ENCODE results near the gene SERGEF.

Gene SERGEF

GRCh38 chr11:17750013-17750800, 262.6 kb downstream of the SERGEF start:
- Histone ChIP-seq H3K9ac (ENCODE audit: low read length) (no peak overlapping the region), H3F3A (ENCODE audit: insufficient read depth) (no peaks in the 10 kb centered on the region), H3K9me3 (ENCODE audit: insufficient read depth, low read length) (no peaks in the 10 kb centered on the region), H2AFZ (ENCODE audit: low read depth, low read length, severe bottlenecking) (no peak overlapping the region), H3K9me2 (replicated peaks; ENCODE audit: insufficient read depth, low read length) (no peaks in the 10 kb centered on the region), H3K4me3 (ENCODE audit: insufficient read depth, low read length, poor library complexity, severe bottlenecking) (no peak overlapping the region), H3K27me3 (ENCODE audit: low read length) (no peaks in the 10 kb centered on the region), H3K36me3 (ENCODE audit: low read length) (no peaks in the 10 kb centered on the region), H3K27ac (ENCODE audit: low read depth, low read length) (no peak overlapping the region), H3K4me2 (ENCODE audit: low read depth, low read length, poor library complexity, severe bottlenecking) (no peak overlapping the region), H3K79me2 (ENCODE audit: insufficient read depth, low read length) (no peaks in the 10 kb centered on the region), H4K20me1 (ENCODE audit: low read depth, low read length) (no peaks in the 10 kb centered on the region)
- TF ChIP-seq, protein P1, sequence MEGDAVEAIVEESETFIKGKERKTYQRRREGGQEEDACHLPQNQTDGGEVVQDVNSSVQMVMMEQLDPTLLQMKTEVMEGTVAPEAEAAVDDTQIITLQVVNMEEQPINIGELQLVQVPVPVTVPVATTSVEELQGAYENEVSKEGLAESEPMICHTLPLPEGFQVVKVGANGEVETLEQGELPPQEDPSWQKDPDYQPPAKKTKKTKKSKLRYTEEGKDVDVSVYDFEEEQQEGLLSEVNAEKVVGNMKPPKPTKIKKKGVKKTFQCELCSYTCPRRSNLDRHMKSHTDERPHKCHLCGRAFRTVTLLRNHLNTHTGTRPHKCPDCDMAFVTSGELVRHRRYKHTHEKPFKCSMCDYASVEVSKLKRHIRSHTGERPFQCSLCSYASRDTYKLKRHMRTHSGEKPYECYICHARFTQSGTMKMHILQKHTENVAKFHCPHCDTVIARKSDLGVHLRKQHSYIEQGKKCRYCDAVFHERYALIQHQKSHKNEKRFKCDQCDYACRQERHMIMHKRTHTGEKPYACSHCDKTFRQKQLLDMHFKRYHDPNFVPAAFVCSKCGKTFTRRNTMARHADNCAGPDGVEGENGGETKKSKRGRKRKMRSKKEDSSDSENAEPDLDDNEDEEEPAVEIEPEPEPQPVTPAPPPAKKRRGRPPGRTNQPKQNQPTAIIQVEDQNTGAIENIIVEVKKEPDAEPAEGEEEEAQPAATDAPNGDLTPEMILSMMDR (IDR thresholded peaks at IDR 0.05; ENCODE audit: insufficient read depth, low read length, poor library complexity, severe bottlenecking): no peak
- no peak for TF ChIP-seq EZH2phosphoT487 (conservative IDR thresholded peaks at IDR 0.05; ENCODE audit: low read length)

DNA sequence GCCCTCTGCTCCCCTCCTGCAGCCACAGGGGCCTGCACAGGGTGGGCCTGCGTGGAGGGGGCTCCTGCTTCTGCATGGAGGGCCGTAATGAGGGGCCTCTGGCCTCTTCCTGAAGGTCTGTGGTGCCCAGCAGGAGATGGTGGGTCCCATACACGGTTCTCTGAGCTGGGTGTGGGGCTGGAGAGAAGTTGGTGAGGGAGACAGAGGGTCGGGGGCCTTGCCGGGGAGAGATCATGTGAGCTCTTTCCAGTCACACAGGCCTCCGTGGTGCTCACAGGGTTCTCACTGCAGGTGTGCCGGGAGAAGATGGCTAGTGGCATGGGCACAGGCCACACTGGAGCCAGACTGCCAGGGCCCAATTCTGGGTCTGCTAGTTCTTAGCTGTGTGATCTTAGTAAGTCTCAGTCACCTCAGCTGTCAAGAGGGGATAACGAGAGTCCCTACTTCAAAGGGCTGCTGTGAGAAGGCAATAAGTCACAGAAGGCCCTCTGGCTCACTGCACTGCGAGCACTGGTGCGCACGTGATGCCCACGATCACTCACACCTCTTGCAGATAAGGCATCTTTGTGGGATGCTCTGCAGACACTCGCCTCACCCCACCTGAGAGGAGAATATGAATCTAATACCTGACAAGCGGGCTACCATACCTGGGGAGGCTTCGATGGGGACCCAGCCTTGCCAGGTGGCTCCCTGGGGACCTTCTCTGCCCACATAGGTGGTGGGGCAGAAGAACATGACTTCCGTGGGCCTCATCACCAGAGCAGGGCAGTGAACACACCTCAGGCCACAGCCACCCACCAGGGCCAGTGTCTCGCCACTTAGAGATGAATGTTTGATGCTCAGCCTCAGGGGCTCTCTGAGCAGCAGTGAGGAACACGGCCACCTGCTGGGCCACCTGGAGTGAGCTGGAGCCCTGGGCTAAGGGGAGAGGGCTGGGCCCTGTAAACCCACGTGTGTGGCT, 263.8 kb downstream of the SERGEF start:
- no peaks in the 10 kb centered on the region for H4K20me1 ChIP-seq (ENCODE audit: low read depth, low read length)
- no peak overlapping the region for H3K4me2 ChIP-seq (ENCODE audit: low read depth, low read length, poor library complexity, severe bottlenecking)
- no peaks in the 10 kb centered on the region for H3K9me3 ChIP-seq (ENCODE audit: insufficient read depth, low read length)
- no peak overlapping the region for H2AFZ ChIP-seq (ENCODE audit: low read depth, low read length, severe bottlenecking)
- H3F3A ChIP-seq (ENCODE audit: insufficient read depth): no peaks in the 10 kb centered on the region
- no peak for TF ChIP-seq EZH2phosphoT487 (conservative IDR thresholded peaks at IDR 0.05; ENCODE audit: low read length)
- TF ChIP-seq, protein P1 (IDR thresholded peaks at IDR 0.05; ENCODE audit: insufficient read depth, low read length, poor library complexity, severe bottlenecking): no peak
- H3K4me3 ChIP-seq (ENCODE audit: insufficient read depth, low read length, poor library complexity, severe bottlenecking): no peak overlapping the region
- H3K27me3 ChIP-seq (ENCODE audit: low read length): no peaks in the 10 kb centered on the region
- H3K9ac ChIP-seq (ENCODE audit: low read length): no peak overlapping the region
- no peaks in the 10 kb centered on the region for H3K9me2 ChIP-seq (replicated peaks; ENCODE audit: insufficient read depth, low read length)
- H3K79me2 ChIP-seq (ENCODE audit: insufficient read depth, low read length): no peaks in the 10 kb centered on the region
- H3K36me3 ChIP-seq (ENCODE audit: low read length): no peaks in the 10 kb centered on the region
- no peak overlapping the region for H3K27ac ChIP-seq (ENCODE audit: low read depth, low read length)

GRCh38 chr11:17748044-17748443, 264.8 kb downstream of the SERGEF start:
- Histone ChIP-seq H4K20me1 (ENCODE audit: low read depth, low read length) (no peaks in the 10 kb centered on the region), H3K9me3 (ENCODE audit: insufficient read depth, low read length) (no peaks in the 10 kb centered on the region), H3K9me2 (replicated peaks; ENCODE audit: insufficient read depth, low read length) (no peaks in the 10 kb centered on the region), H3K9ac (ENCODE audit: low read length) (no peak overlapping the region), H3K4me2 (ENCODE audit: low read depth, low read length, poor library complexity, severe bottlenecking) (no peak overlapping the region), H3K79me2 (ENCODE audit: insufficient read depth, low read length) (no peaks in the 10 kb centered on the region), H2AFZ (ENCODE audit: low read depth, low read length, severe bottlenecking) (no peak overlapping the region), H3K27ac (ENCODE audit: low read depth, low read length) (no peak overlapping the region), H3F3A (ENCODE audit: insufficient read depth) (no peaks in the 10 kb centered on the region), H3K27me3 (ENCODE audit: low read length) (no peaks in the 10 kb centered on the region), H3K4me3 (ENCODE audit: insufficient read depth, low read length, poor library complexity, severe bottlenecking) (no peak overlapping the region), H3K36me3 (ENCODE audit: low read length) (no peaks in the 10 kb centered on the region)
- TF ChIP-seq, protein P1 (IDR thresholded peaks at IDR 0.05; ENCODE audit: insufficient read depth, low read length, poor library complexity, severe bottlenecking): no peak
- no peak for TF ChIP-seq EZH2phosphoT487 (conservative IDR thresholded peaks at IDR 0.05; ENCODE audit: low read length)
